PC-9 (cell line): ENCODE measurements around the gene TSBP1. TPM values are rescaled to one million over a fixed set of nuclear protein-coding genes. Genes with fewer than 3 reads are reported as not detected.
"Not testable (repeated sequence)": the region's sequence is repeated elsewhere in the genome, so short reads cannot be mapped to it uniquely, and the experiment has no call there.

Experiments used
- BruUV-seq: library from RNA; stranded (reverse); fragments of 400-500 nt; replicated peaks from 2 replicates; lab custom pipeline; 2021; lab: Mats Ljungman, UMichigan
- CTCF ChIA-PET: fragments of 300-600 bp; sonication (Branson Sonifier 250); formaldehyde crosslinking; loops from one replicate; lab custom pipeline; 2022; ENCODE audit warnings: antibody characterized with exemption; lab: Charles Lee
- POLR2A ChIA-PET: fragments of 300-600 bp; sonication (Branson Sonifier 250); formaldehyde crosslinking; loops from one replicate; lab custom pipeline; 2022; ENCODE audit warnings: antibody characterized with exemption; ENCODE audit not compliant: unreplicated experiment; lab: Charles Lee
- DNase-seq, 2 experiments: peaks; one replicate each; pipeline versions ENCODE4 v3.0.0 to v3.0.0-alpha.2; 2015 to 2022; ENCODE audit warnings: mixed read lengths in 1 of 2
- H2AFZ ChIP-seq: fragments of 200-600 bp; sonication (generic); 2 replicates; pipeline ENCODE4 v1.8.1; 2017; ENCODE audit warnings: antibody characterized with exemption
- H3F3A ChIP-seq: fragments of 200-600 bp; sonication (generic); 2 replicates; pipeline ENCODE4 v1.8.1; 2017; ENCODE audit warnings: antibody characterized with exemption, mild to moderate bottlenecking, low read depth; ENCODE audit not compliant: insufficient read depth
- H3K27ac ChIP-seq: fragments of 200-600 bp; sonication (generic); 2 replicates; pipeline ENCODE4 v1.6.1; 2016; ENCODE audit warnings: mixed run types
- H3K27me3 ChIP-seq: fragments of 200-600 bp; sonication (generic); 2 replicates; pipeline ENCODE4 v1.6.1; 2016; ENCODE audit warnings: low read depth, mixed run types; ENCODE audit not compliant: insufficient read depth
- H3K36me3 ChIP-seq: fragments of 200-600 bp; sonication (generic); 2 replicates; pipeline ENCODE4 v1.6.1; 2016; ENCODE audit warnings: low read depth, mixed run types
- H3K4me1 ChIP-seq: fragments of 200-600 bp; sonication (generic); replicated peaks from 2 replicates; pipeline ENCODE4 v1.6.1; 2016; ENCODE audit warnings: mixed run types; ENCODE audit not compliant: insufficient read depth
- H3K4me2 ChIP-seq: fragments of 200-600 bp; sonication (generic); 2 replicates; pipeline ENCODE4 v1.6.1; 2017; ENCODE audit warnings: mixed run types
- H3K4me3 ChIP-seq: fragments of 200-600 bp; sonication (generic); 2 replicates; pipeline ENCODE4 v1.6.1; 2016; ENCODE audit warnings: mixed run types
- H3K79me2 ChIP-seq: fragments of 200-600 bp; sonication (generic); 2 replicates; pipeline ENCODE4 v1.6.1; 2017; ENCODE audit warnings: low read depth, mixed run types
- H3K9me2 ChIP-seq: fragments of 200-600 bp; sonication (generic); 2 replicates; pipeline ENCODE4 v1.8.1; 2017; ENCODE audit warnings: mild to moderate bottlenecking; ENCODE audit not compliant: insufficient read depth
- H3K9me3 ChIP-seq: fragments of 200-600 bp; sonication (generic); 2 replicates; pipeline ENCODE4 v1.8.1; 2016; ENCODE audit warnings: low read depth; ENCODE audit not compliant: insufficient read depth
- H4K20me1 ChIP-seq: fragments of 200-600 bp; sonication (generic); 2 replicates; pipeline ENCODE4 v1.8.1; 2017; ENCODE audit not compliant: insufficient read depth
- EZH2 ChIP-seq: fragments of 200-600 bp; sonication (generic); IDR thresholded peaks from 2 replicates; pipeline ENCODE4 v1.8.0; 2017; ENCODE audit warnings: antibody characterized with exemption, low read depth
- intact Hi-C: fragments of 100-400 bp; cut with micrococcal nuclease; formaldehyde crosslinking; loops from one replicate; pipeline ENCODE4 v1.10.0; 2022; ENCODE audit not compliant: unreplicated experiment
- total RNA-seq: library from RNA; stranded (reverse); gene quantifications from 2 replicates; pipeline ENCODE4 v1.2.3, GENCODE V29; 2021
- TF ChIP-seq, protein P1 (sequence below): fragments of 200-600 bp; sonication (generic); conservative IDR thresholded peaks from 2 replicates; pipeline ENCODE4 v1.6.1; 2017; ENCODE audit warnings: mixed run types, antibody characterized with exemption, mild to moderate bottlenecking, moderate library complexity

The TSBP1 gene
- total RNA-seq, 1 experiment from 2014 or later = not detected

DNA sequence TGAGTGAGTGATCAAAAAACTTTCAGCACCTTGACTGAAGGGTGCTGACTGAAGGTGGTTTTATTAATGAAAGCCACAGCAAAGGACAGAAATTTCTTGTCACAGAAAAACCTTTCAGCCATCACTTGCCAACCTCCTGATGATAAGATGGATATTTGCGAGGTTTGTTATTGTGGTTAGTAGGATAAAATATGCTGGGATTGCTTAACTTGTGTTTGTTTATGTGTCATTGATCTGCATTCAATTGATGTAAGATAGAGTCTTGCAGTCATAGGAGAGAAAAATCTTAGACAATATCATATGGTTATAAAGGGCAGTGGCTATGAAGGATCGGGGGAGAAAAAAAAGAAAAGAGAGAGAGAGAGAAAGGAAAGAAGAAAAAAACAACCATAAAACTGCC is 1.2 kb downstream of the TSBP1 start:
- Histone ChIP-seq H3K27ac (no peak overlapping the region), H4K20me1 (no peaks in the 10 kb centered on the region), H3K4me3 (no peak overlapping the region), H3K27me3 (peaks cover 9% of the 10 kb centered on the region), H3K9me2 (no peaks in the 10 kb centered on the region), H2AFZ (no peak overlapping the region), H3F3A (no peaks in the 10 kb centered on the region), H3K79me2 (no peaks in the 10 kb centered on the region), H3K4me2 (no peak overlapping the region), H3K4me1 (no peaks in the 10 kb centered on the region), H3K36me3 (no peaks in the 10 kb centered on the region), H3K9me3 (no peaks in the 10 kb centered on the region)
- TF ChIP-seq, protein P1, sequence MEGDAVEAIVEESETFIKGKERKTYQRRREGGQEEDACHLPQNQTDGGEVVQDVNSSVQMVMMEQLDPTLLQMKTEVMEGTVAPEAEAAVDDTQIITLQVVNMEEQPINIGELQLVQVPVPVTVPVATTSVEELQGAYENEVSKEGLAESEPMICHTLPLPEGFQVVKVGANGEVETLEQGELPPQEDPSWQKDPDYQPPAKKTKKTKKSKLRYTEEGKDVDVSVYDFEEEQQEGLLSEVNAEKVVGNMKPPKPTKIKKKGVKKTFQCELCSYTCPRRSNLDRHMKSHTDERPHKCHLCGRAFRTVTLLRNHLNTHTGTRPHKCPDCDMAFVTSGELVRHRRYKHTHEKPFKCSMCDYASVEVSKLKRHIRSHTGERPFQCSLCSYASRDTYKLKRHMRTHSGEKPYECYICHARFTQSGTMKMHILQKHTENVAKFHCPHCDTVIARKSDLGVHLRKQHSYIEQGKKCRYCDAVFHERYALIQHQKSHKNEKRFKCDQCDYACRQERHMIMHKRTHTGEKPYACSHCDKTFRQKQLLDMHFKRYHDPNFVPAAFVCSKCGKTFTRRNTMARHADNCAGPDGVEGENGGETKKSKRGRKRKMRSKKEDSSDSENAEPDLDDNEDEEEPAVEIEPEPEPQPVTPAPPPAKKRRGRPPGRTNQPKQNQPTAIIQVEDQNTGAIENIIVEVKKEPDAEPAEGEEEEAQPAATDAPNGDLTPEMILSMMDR = no peak
- TF ChIP-seq EZH2 = no peak
- ChIA-PET POLR2A (no interaction called here), CTCF (interaction anchor here (0.6 kb wide), 1 partner anchor 76 kb away, joined by 3 read pairs; no protein-coding TSS in a partner anchor)
- intact Hi-C loops = no loop called here
- BruUV-seq = no TSS peak
- no peak for DNase-seq

DNA sequence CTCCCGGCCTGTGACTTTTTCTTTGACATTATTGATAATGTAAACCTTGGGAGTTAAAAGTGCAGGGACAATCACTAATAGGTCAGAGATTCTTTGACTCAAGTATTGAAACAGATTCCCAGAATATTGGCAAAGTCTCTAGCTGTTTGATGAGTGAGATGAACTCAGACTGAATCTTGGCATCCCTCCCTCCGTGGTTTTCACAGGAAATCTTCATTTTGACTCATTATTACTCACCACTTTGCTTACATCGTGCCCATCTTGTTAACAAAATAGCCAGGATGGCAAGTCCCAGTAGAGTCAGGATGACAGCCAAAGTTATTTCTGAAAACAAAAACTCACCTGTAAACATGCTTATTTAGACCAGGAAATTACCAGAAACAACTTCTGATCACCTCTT is 2.0 kb downstream of the TSBP1 start:
- Histone ChIP-seq H3K9me3 (no peaks in the 10 kb centered on the region), H3K9me2 (no peaks in the 10 kb centered on the region), H3K79me2 (no peaks in the 10 kb centered on the region), H3K4me3 (no peak overlapping the region), H2AFZ (no peak overlapping the region), H3K4me2 (no peak overlapping the region), H3K4me1 (no peaks in the 10 kb centered on the region), H3F3A (no peaks in the 10 kb centered on the region), H4K20me1 (no peaks in the 10 kb centered on the region), H3K36me3 (no peaks in the 10 kb centered on the region), H3K27ac (no peak overlapping the region), H3K27me3 (peaks cover 9% of the 10 kb centered on the region)
- intact Hi-C loops = no loop called here
- no peak for DNase-seq
- TF ChIP-seq EZH2 = no peak
- TF ChIP-seq, protein P1 = no peak
- no TSS peak for BruUV-seq
- POLR2A ChIA-PET = no interaction called here
- CTCF ChIA-PET = interaction anchor here (0.6 kb wide), 1 partner anchor 40 kb away, joined by 4 read pairs; no protein-coding TSS in a partner anchor

DNA sequence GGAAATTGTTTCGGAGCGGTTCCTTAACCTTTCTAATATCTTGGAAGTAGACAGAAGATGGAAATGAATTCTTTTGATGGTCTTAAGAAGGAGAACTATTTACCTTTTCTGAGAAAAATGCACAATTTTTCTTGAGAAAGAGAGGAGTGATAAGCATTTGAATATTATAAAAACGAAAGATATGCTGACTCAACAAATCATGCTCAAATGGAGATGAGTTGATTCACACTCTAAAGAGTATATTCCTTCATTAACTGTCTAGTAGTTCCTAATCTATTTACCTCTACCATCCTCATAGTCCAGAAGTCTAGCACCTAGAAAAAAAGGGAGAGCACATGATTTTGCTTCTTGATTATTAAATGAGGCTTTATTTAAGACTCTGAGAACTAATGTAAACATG is 4.1 kb downstream of the TSBP1 start:
- intact Hi-C loops = no loop called here
- Histone ChIP-seq H3F3A (no peaks in the 10 kb centered on the region), H4K20me1 (no peaks in the 10 kb centered on the region), H3K79me2 (no peaks in the 10 kb centered on the region), H3K4me3 (no peak overlapping the region), H3K9me2 (no peaks in the 10 kb centered on the region), H3K4me2 (no peak overlapping the region), H3K36me3 (no peaks in the 10 kb centered on the region), H3K9me3 (no peaks in the 10 kb centered on the region), H3K4me1 (no peaks in the 10 kb centered on the region), H3K27ac (no peak overlapping the region), H2AFZ (no peak overlapping the region), H3K27me3 (peaks cover 9% of the 10 kb centered on the region; the same call in 1 of the 2 replicates)
- BruUV-seq = no TSS peak
- TF ChIP-seq, protein P1 = no peak
- TF ChIP-seq EZH2 = no peak
- ChIA-PET CTCF (no interaction called here), POLR2A (interaction anchor here (0.7 kb wide), 1 partner anchor 892 kb away, joined by 5 read pairs; no protein-coding TSS in a partner anchor)
- no peak for DNase-seq

GRCh38 chr6:32359225-32359624 is 12.5 kb downstream of the TSBP1 start:
- CTCF ChIA-PET = not testable (repeated sequence)

GRCh38 chr6:32358548-32358947 is 13.2 kb downstream of the TSBP1 start:
- H2AFZ ChIP-seq, H3K9me3 ChIP-seq, H3K4me2 ChIP-seq, H3K4me1 ChIP-seq, H3K79me2 ChIP-seq, BruUV-seq, CTCF ChIA-PET, H3K9me2 ChIP-seq, H3F3A ChIP-seq, intact Hi-C loops, H3K27ac ChIP-seq, DNase-seq, H3K4me3 ChIP-seq, H3K27me3 ChIP-seq, H4K20me1 ChIP-seq, H3K36me3 ChIP-seq, POLR2A ChIA-PET: not testable (repeated sequence)

More at GRCh38 chr6:32359225-32359624, 12.5 kb downstream of the TSBP1 start:
- POLR2A ChIA-PET, H3K4me2 ChIP-seq, intact Hi-C loops, BruUV-seq, H3K4me1 ChIP-seq, H4K20me1 ChIP-seq, H3K9me2 ChIP-seq, H3K36me3 ChIP-seq, H3F3A ChIP-seq, H3K27ac ChIP-seq, DNase-seq, H2AFZ ChIP-seq, H3K79me2 ChIP-seq, H3K9me3 ChIP-seq, H3K4me3 ChIP-seq, H3K27me3 ChIP-seq: not testable (repeated sequence)
